Measurements from ENCODE around the gene SLC35B1. TPM values are rescaled to one million over a fixed set of nuclear protein-coding genes. Genes with fewer than 3 reads are reported as not detected.

Gene SLC35B1
- total RNA-seq, 1 experiment from 2014 or later, result 44.7 TPM

- DNase-seq, result peak in 1 of 2 experiments; percentile 19
- TF ChIP-seq CTCF (conservative IDR thresholded peaks at IDR 0.05), result no peak
- TF ChIP-seq EZH2 (IDR thresholded peaks at IDR 0.05; ENCODE audit: low read depth), result no peak
- Histone ChIP-seq H3K27me3 (ENCODE audit: insufficient read depth, low read depth) (no peaks in the 10 kb centered on the region), H2AFZ (no peak overlapping the region), H3K4me3 (no peak overlapping the region), H3F3A (ENCODE audit: insufficient read depth, low read depth) (peaks cover 26% of the 10 kb centered on the region; the same call in 1 of the 2 replicates), H3K4me2 (no peak overlapping the region), H3K79me2 (ENCODE audit: low read depth) (no peaks in the 10 kb centered on the region), H3K9me2 (ENCODE audit: insufficient read depth) (no peaks in the 10 kb centered on the region), H3K27ac (no peak overlapping the region), H3K36me3 (ENCODE audit: low read depth) (peaks cover 8% of the 10 kb centered on the region), H3K4me1 (replicated peaks; ENCODE audit: insufficient read depth) (no peaks in the 10 kb centered on the region), H3K9me3 (ENCODE audit: insufficient read depth, low read depth) (no peaks in the 10 kb centered on the region), H4K20me1 (ENCODE audit: insufficient read depth) (no peaks in the 10 kb centered on the region)
- CTCF ChIA-PET, result no interaction called here
- POLR2A ChIA-PET (ENCODE audit: unreplicated experiment), result no interaction called here
- intact Hi-C loops (cut with micrococcal nuclease; ENCODE audit: unreplicated experiment), result loop anchor here (10.0 kb wide), 1 partner anchor 283 kb away; the partner anchor contains the start of gene PHB1
- BruUV-seq (replicated peaks), result no TSS peak
Measured at GRCh38 chr17:49698005-49698404, 9.8 kb downstream of the SLC35B1 start.

GRCh38 chr17:49696233-49696761 lies 11.5 kb downstream of the SLC35B1 start:
- H3K4me3 ChIP-seq, result no peak overlapping the region
- no peaks in the 10 kb centered on the region for H3K9me3 ChIP-seq (ENCODE audit: insufficient read depth, low read depth)
- no peak overlapping the region for H2AFZ ChIP-seq
- BruUV-seq (replicated peaks), result no TSS peak
- no peak for DNase-seq
- POLR2A ChIA-PET (ENCODE audit: unreplicated experiment), result no interaction called here
- H3F3A ChIP-seq (ENCODE audit: insufficient read depth, low read depth), result peaks cover 26% of the 10 kb centered on the region; the same call in 1 of the 2 replicates
- no peaks in the 10 kb centered on the region for H3K36me3 ChIP-seq (ENCODE audit: low read depth)
- no peak overlapping the region for H3K4me2 ChIP-seq
- no peak overlapping the region for H3K27ac ChIP-seq
- no peaks in the 10 kb centered on the region for H3K4me1 ChIP-seq (replicated peaks; ENCODE audit: insufficient read depth)
- no peaks in the 10 kb centered on the region for H3K9me2 ChIP-seq (ENCODE audit: insufficient read depth)
- CTCF ChIA-PET, result interaction anchor here (0.6 to 1.2 kb wide), 2 partner anchors 129 to 263 kb away, joined by 3 read pairs; no protein-coding TSS in a partner anchor
- intact Hi-C loops (cut with micrococcal nuclease; ENCODE audit: unreplicated experiment), result loop anchor here (10.0 kb wide), 1 partner anchor 281 kb away; the partner anchor contains the start of gene PHB1
- no peaks in the 10 kb centered on the region for H3K79me2 ChIP-seq (ENCODE audit: low read depth)
- TF ChIP-seq EZH2 (IDR thresholded peaks at IDR 0.05; ENCODE audit: low read depth), result no peak
- no peak for TF ChIP-seq CTCF (conservative IDR thresholded peaks at IDR 0.05)
- peaks cover 8% of the 10 kb centered on the region; the same call in 1 of the 2 replicates for H3K27me3 ChIP-seq (ENCODE audit: insufficient read depth, low read depth)
- H4K20me1 ChIP-seq (ENCODE audit: insufficient read depth), result no peaks in the 10 kb centered on the region

GRCh38 chr17:49695698-49696232 lies 12.0 kb downstream of the SLC35B1 start:
- Histone ChIP-seq H4K20me1 (ENCODE audit: insufficient read depth) (no peaks in the 10 kb centered on the region), H3K79me2 (ENCODE audit: low read depth) (no peaks in the 10 kb centered on the region), H3K4me2 (no peak overlapping the region), H3K9me3 (ENCODE audit: insufficient read depth, low read depth) (no peaks in the 10 kb centered on the region), H2AFZ (no peak overlapping the region), H3K4me1 (replicated peaks; ENCODE audit: insufficient read depth) (no peaks in the 10 kb centered on the region), H3K27me3 (ENCODE audit: insufficient read depth, low read depth) (peaks cover 8% of the 10 kb centered on the region; the same call in 1 of the 2 replicates), H3F3A (ENCODE audit: insufficient read depth, low read depth) (peaks cover 22% of the 10 kb centered on the region; the same call in 1 of the 2 replicates), H3K4me3 (no peak overlapping the region), H3K36me3 (ENCODE audit: low read depth) (no peaks in the 10 kb centered on the region), H3K27ac (no peak overlapping the region), H3K9me2 (ENCODE audit: insufficient read depth) (no peaks in the 10 kb centered on the region)
- ChIA-PET CTCF (interaction anchor here (0.6 to 1.2 kb wide), 2 partner anchors 128 to 262 kb away, joined by 3 read pairs; no protein-coding TSS in a partner anchor), POLR2A (ENCODE audit: unreplicated experiment) (no interaction called here)
- intact Hi-C loops (cut with micrococcal nuclease; ENCODE audit: unreplicated experiment), result loop anchor here (1.0 to 10.0 kb wide), 2 partner anchors 125 to 281 kb away; partner anchors contain the start of gene PHB1
- BruUV-seq (replicated peaks), result no TSS peak
- TF ChIP-seq CTCF (conservative IDR thresholded peaks at IDR 0.05) (no peak; the same call in 1 of the 2 replicates), EZH2 (IDR thresholded peaks at IDR 0.05; ENCODE audit: low read depth) (no peak)
- DNase-seq, result no peak
